OCI-LY1 (cell line): Measurements from ENCODE around the gene GNA14.

Source experiments
- H2AFZ ChIP-seq: fragments of 200-600 bp; sonication (generic), shearing (Covaris generic); 2 replicates; pipeline ENCODE4 v1.6.0; 2014; ENCODE audit warnings: antibody characterized with exemption, mild to moderate bottlenecking, low read length
- H3F3A ChIP-seq: fragments of 200-600 bp; sonication (generic), shearing (Covaris generic); 2 replicates; pipeline ENCODE4 v1.6.0; 2014; ENCODE audit warnings: mild to moderate bottlenecking, antibody characterized with exemption, low read length, moderate library complexity; ENCODE audit not compliant: insufficient read depth
- H3K27ac ChIP-seq: fragments of 200-600 bp; sonication (generic); 2 replicates; pipeline ENCODE4 v1.5.1; 2014; ENCODE audit warnings: low read length, mixed run types, mild to moderate bottlenecking, low read depth; ENCODE audit not compliant: poor library complexity, severe bottlenecking
- H3K27me3 ChIP-seq: fragments of 200-600 bp; sonication (generic); 2 replicates; pipeline ENCODE4 v1.6.0; 2014; ENCODE audit warnings: antibody characterized with exemption, mild to moderate bottlenecking, low read length, moderate library complexity; ENCODE audit not compliant: insufficient read depth
- H3K36me3 ChIP-seq: fragments of 200-600 bp; sonication (generic); 2 replicates; pipeline ENCODE4 v1.6.1; 2014; ENCODE audit warnings: mild to moderate bottlenecking, antibody characterized with exemption, low read length, moderate library complexity, mixed read lengths; ENCODE audit not compliant: insufficient read depth
- H3K4me1 ChIP-seq: fragments of 200-600 bp; sonication (generic); 2 replicates; pipeline ENCODE4 v1.5.1; 2014; ENCODE audit warnings: mild to moderate bottlenecking, low read length, moderate library complexity; ENCODE audit not compliant: insufficient read depth, severe bottlenecking
- H3K4me2 ChIP-seq: fragments of 200-600 bp; sonication (generic), shearing (Covaris generic); 2 replicates; pipeline ENCODE4 v1.6.1; 2014; ENCODE audit warnings: low read length
- H3K4me3 ChIP-seq: fragments of 200-600 bp; sonication (generic); 2 replicates; pipeline ENCODE4 v1.5.1; 2014; ENCODE audit warnings: low read length, low read depth, mild to moderate bottlenecking, mixed read lengths; ENCODE audit not compliant: poor library complexity, severe bottlenecking
- H3K79me2 ChIP-seq: fragments of 200-600 bp; shearing (Covaris generic); 2 replicates; pipeline ENCODE4 v1.6.1; 2016; ENCODE audit warnings: mixed run types, low read length, mixed read lengths; ENCODE audit not compliant: insufficient read depth
- H3K9ac ChIP-seq: fragments of 200-600 bp; sonication (generic), shearing (Covaris generic); 2 replicates; pipeline ENCODE4 v1.6.1; 2014; ENCODE audit warnings: mild to moderate bottlenecking, low read length, mixed read lengths
- H3K9me2 ChIP-seq: fragments of 200-600 bp; sonication (generic), shearing (Covaris generic); 2 replicates; pipeline ENCODE4 v1.6.1; 2014; ENCODE audit warnings: low read depth, mild to moderate bottlenecking, low read length, mixed read lengths
- H3K9me3 ChIP-seq: fragments of 200-600 bp; shearing (Covaris generic); 2 replicates; pipeline ENCODE4 v1.6.1; 2014; ENCODE audit warnings: low read length, mixed read lengths
- H4K20me1 ChIP-seq: fragments of 200-600 bp; sonication (generic), shearing (Covaris generic); 2 replicates; pipeline ENCODE4 v1.6.0; 2016; ENCODE audit warnings: mild to moderate bottlenecking, low read length; ENCODE audit not compliant: insufficient read depth
- CTCF ChIP-seq: fragments of 200-600 bp; sonication (generic), shearing (Covaris generic); IDR thresholded peaks from 2 replicates; pipeline ENCODE4 v1.5.1; 2017; ENCODE audit warnings: mild to moderate bottlenecking, antibody characterized with exemption, low read length, moderate library complexity, mixed read lengths
- EZH2 ChIP-seq: fragments of 200-600 bp; sonication (generic), shearing (Covaris generic); IDR thresholded peaks from 2 replicates; pipeline ENCODE4 v1.8.0; 2017; ENCODE audit warnings: borderline replicate concordance, mixed run types, mild to moderate bottlenecking, antibody characterized with exemption, low read length, moderate library complexity, mixed read lengths

Gene GNA14

GRCh38 chr9:77421506-77422265 lies 226.4 kb downstream of the GNA14 start:
- H3F3A ChIP-seq, result no peaks in the 10 kb centered on the region
- TF ChIP-seq CTCF, result no peak
- TF ChIP-seq EZH2, result no peak
- H3K79me2 ChIP-seq, result no peaks in the 10 kb centered on the region
- H3K27ac ChIP-seq, result no peak overlapping the region
- H3K9me3 ChIP-seq, result no peaks in the 10 kb centered on the region
- no peak overlapping the region for H3K9ac ChIP-seq
- H3K36me3 ChIP-seq, result no peaks in the 10 kb centered on the region
- H3K27me3 ChIP-seq, result no peaks in the 10 kb centered on the region
- no peak overlapping the region for H3K4me2 ChIP-seq
- no peak overlapping the region for H3K4me3 ChIP-seq
- no peak overlapping the region for H2AFZ ChIP-seq
- H3K9me2 ChIP-seq, result no peaks in the 10 kb centered on the region
- no peaks in the 10 kb centered on the region for H4K20me1 ChIP-seq
- H3K4me1 ChIP-seq, result no peaks in the 10 kb centered on the region

GRCh38 chr9:77420641-77421040 lies 227.5 kb downstream of the GNA14 start:
- Histone ChIP-seq H3K27me3 (no peaks in the 10 kb centered on the region), H2AFZ (no peak overlapping the region), H3K27ac (no peak overlapping the region), H4K20me1 (no peaks in the 10 kb centered on the region), H3K9ac (no peak overlapping the region), H3F3A (no peaks in the 10 kb centered on the region), H3K4me1 (no peaks in the 10 kb centered on the region), H3K4me2 (no peak overlapping the region), H3K4me3 (no peak overlapping the region), H3K9me2 (no peaks in the 10 kb centered on the region), H3K79me2 (no peaks in the 10 kb centered on the region), H3K36me3 (no peaks in the 10 kb centered on the region), H3K9me3 (no peaks in the 10 kb centered on the region)
- TF ChIP-seq CTCF, result no peak
- no peak for TF ChIP-seq EZH2

GRCh38 chr9:77418226-77418625 lies 229.9 kb downstream of the GNA14 start:
- H3K4me3 ChIP-seq, result no peak overlapping the region
- H3K9me2 ChIP-seq, result no peaks in the 10 kb centered on the region
- H2AFZ ChIP-seq, result no peak overlapping the region
- H3K9me3 ChIP-seq, result no peaks in the 10 kb centered on the region
- H3K27me3 ChIP-seq, result no peaks in the 10 kb centered on the region
- H3K4me2 ChIP-seq, result no peak overlapping the region
- no peaks in the 10 kb centered on the region for H3K4me1 ChIP-seq
- no peak overlapping the region for H3K27ac ChIP-seq
- no peaks in the 10 kb centered on the region for H3F3A ChIP-seq
- no peak for TF ChIP-seq CTCF
- TF ChIP-seq EZH2, result no peak
- no peaks in the 10 kb centered on the region for H4K20me1 ChIP-seq
- H3K36me3 ChIP-seq, result no peaks in the 10 kb centered on the region
- no peaks in the 10 kb centered on the region for H3K79me2 ChIP-seq
- H3K9ac ChIP-seq, result no peak overlapping the region
